Prostate gland (tissue), 2 donors: ENCODE data around the gene SLC44A5.
"Not testable (repeated sequence)": the region's sequence is repeated elsewhere in the genome, so short reads cannot be mapped to it uniquely, and the experiment has no call there.

Source experiments
- POLR2A ChIP-seq: fragments of 450-650 bp; IDR thresholded peaks from one replicate; pipeline ENCODE4 v1.6.1; 2016; ENCODE audit warnings: antibody characterized with exemption, mild to moderate bottlenecking
- POLR2AphosphoS5 ChIP-seq: sonication (generic); formaldehyde crosslinking; IDR thresholded peaks from one replicate; pipeline ENCODE4 v1.6.1; 2017; ENCODE audit warnings: antibody characterized with exemption
- TF ChIP-seq, protein P1 (sequence below), 4 experiments: fragments of 200-600 bp in 2 of 4; fragments of 450-650 bp in 2 of 4; sonication (generic) in 2 of 4; IDR thresholded peaks; 1 replicate in 3 of 4; 2 replicates in 1 of 4; pipeline ENCODE4 v1.5.1; 2016 to 2019; ENCODE audit warnings: antibody characterized with exemption in 4 of 4, mild to moderate bottlenecking in 2 of 4, moderate library complexity in 2 of 4

DNA sequence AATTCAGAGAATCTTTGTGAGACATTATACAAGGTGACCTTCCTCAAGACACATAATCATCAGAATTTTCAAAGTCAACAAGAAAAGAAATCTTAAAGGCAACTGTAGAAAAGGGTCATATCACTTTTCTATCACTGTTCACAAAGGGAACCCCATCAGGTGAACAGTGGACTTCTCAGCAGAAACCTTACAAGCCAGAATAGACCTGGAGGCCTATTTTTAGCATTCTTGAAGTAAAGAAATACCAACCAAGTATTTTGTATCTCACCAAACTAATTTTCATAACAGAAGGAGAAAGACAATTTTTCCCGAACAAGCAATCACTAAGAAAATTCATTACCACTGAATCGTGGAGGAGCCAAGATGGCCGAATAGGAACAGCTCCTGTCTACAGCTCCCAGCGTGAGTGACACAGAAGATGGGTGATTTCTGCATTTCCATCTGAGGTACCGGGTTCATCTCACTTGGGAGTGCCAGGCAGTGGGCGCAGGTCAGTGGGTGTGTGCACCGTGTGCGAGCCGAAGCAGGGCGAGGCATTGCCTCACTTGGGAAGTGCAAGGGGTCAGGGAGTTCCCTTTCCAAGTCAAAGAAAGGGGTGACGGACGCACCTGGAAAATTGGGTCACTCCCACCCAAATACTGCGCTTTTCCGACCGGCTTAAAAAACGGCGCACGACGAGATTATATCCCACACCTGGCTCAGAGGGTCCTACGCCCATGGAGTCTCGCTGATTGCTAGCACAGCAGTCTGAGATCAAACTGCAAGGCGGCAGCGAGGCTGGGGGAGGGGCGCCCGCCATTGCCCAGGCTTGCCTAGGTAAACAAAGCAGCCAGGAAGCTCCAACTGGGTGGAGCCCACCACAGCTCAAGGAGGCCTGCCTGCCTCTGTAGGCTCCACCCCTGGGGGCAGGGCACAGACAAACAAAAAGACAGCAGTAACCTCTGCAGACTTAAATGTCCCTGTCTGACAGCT is 235.2 kb downstream of the SLC44A5 start:
- not testable (repeated sequence) for TF ChIP-seq POLR2A, POLR2AphosphoS5
- TF ChIP-seq, protein P1, sequence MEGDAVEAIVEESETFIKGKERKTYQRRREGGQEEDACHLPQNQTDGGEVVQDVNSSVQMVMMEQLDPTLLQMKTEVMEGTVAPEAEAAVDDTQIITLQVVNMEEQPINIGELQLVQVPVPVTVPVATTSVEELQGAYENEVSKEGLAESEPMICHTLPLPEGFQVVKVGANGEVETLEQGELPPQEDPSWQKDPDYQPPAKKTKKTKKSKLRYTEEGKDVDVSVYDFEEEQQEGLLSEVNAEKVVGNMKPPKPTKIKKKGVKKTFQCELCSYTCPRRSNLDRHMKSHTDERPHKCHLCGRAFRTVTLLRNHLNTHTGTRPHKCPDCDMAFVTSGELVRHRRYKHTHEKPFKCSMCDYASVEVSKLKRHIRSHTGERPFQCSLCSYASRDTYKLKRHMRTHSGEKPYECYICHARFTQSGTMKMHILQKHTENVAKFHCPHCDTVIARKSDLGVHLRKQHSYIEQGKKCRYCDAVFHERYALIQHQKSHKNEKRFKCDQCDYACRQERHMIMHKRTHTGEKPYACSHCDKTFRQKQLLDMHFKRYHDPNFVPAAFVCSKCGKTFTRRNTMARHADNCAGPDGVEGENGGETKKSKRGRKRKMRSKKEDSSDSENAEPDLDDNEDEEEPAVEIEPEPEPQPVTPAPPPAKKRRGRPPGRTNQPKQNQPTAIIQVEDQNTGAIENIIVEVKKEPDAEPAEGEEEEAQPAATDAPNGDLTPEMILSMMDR (IDR thresholded peaks at IDR 0.05): not testable (repeated sequence)
